ENCODE data around the gene PCIF1. TPM values are rescaled to one million over a fixed set of nuclear protein-coding genes. Genes with fewer than 3 reads are reported as not detected.

PCIF1 gene
- total and polyA plus RNA-seq, 2 donors (not counting 3 experiments of a cell fraction or from before 2014, with no cell fraction given): 26.4 to 27.2 TPM

- DNase-seq (ENCODE audit: low read depth, low spot score): no peak
- POLR2A ChIA-PET: no interaction called here
- TF ChIP-seq CTCF (IDR thresholded peaks at IDR 0.05; ENCODE audit: extremely low read depth in 1 of 2, insufficient read depth in 1 of 2, low read depth in 1 of 2, low read length in 2 of 2) (no peak), MYC (IDR thresholded peaks at IDR 0.05; ENCODE audit: low read depth, low read length) (no peak), EZH2 (IDR thresholded peaks at IDR 0.05; ENCODE audit: borderline replicate concordance, low read depth, low read length, severe bottlenecking) (no peak), POLR2A (IDR thresholded peaks at IDR 0.05; ENCODE audit: low read depth, low read length) (no peak), GATA2 (IDR thresholded peaks at IDR 0.05; ENCODE audit: insufficient read depth, insufficient read length, low read depth, low read length) (no peak), FOS (IDR thresholded peaks at IDR 0.05; ENCODE audit: borderline replicate concordance, insufficient read depth, low read length) (no peak), JUN (IDR thresholded peaks at IDR 0.05; ENCODE audit: borderline replicate concordance, insufficient read depth, insufficient read length, low read depth) (no peak), POLR2AphosphoS5 (IDR thresholded peaks at IDR 0.05; ENCODE audit: insufficient read depth, low read depth, low read length) (no peak)
- TF ChIP-seq, protein P1, sequence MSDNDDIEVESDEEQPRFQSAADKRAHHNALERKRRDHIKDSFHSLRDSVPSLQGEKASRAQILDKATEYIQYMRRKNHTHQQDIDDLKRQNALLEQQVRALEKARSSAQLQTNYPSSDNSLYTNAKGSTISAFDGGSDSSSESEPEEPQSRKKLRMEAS (IDR thresholded peaks at IDR 0.05; ENCODE audit: insufficient read depth, insufficient read length): no peak
- Histone ChIP-seq H3K27ac (ENCODE audit: insufficient read depth, low read depth, low read length) (no peak overlapping the region), H3K9ac (replicated peaks; ENCODE audit: extremely low read depth, insufficient read depth, low read length) (no peak overlapping the region), H3K4me1 (ENCODE audit: control insufficient read depth, extremely low read depth, insufficient read depth, low read length) (no peaks in the 10 kb centered on the region), H3K27me3 (ENCODE audit: control insufficient read depth in 2 of 2, insufficient read depth in 2 of 2, low read length in 2 of 2) (no peaks in the 10 kb centered on the region), H3K79me2 (ENCODE audit: control insufficient read depth, insufficient read depth, low read length) (no peaks in the 10 kb centered on the region), H3K4me2 (ENCODE audit: insufficient read depth, low read length) (no peak overlapping the region), H4K20me1 (replicated peaks; ENCODE audit: control insufficient read depth, extremely low read depth, insufficient read depth, low read length) (no peaks in the 10 kb centered on the region), H3K9me3 (replicated peaks; ENCODE audit: control insufficient read depth, insufficient read depth, low read length) (no peaks in the 10 kb centered on the region), H2AFZ (ENCODE audit: low read depth, low read length) (no peak overlapping the region), H3K9me1 (replicated peaks; ENCODE audit: control insufficient read depth, extremely low read depth, insufficient read depth, low read length) (no peaks in the 10 kb centered on the region), H3K4me3 (replicated peaks in 1 of 3; ENCODE audit: insufficient read depth in 1 of 3, low read depth in 1 of 3, low read length in 3 of 3) (no peak overlapping the region), H3K36me3 (ENCODE audit: control insufficient read depth in 2 of 2, extremely low read depth in 1 of 2, insufficient read depth in 2 of 2, low read length in 2 of 2) (peaks cover 27 to 54% of the 10 kb centered on the region in 2 experiments)
- BruUV-seq (replicated peaks): no TSS peak
- CTCF ChIA-PET: interaction anchor here (0.8 to 5.2 kb wide), 6 partner anchors 12 to 159 kb away, joined by 3 to 40 read pairs (median 4); no protein-coding TSS in a partner anchor
- intact Hi-C loops (cut with micrococcal nuclease) (no loop called here), dilution Hi-C loops (cut with MboI; ENCODE audit: extremely low pct_ligation_motif_present, low sequenced_read_pairs) (no loop called here)
- FAIRE-seq: no peak
Observed at GRCh38 chr20:45958593-45958992, 24.1 kb downstream of the PCIF1 start.
